Measurements from ENCODE around the gene SATB2.

The SATB2 gene

GRCh38 chr2:199257261-199258224 lies 200.2 kb downstream of the SATB2 start:
- DNase-seq (ENCODE audit: low read depth) = no peak

DNA sequence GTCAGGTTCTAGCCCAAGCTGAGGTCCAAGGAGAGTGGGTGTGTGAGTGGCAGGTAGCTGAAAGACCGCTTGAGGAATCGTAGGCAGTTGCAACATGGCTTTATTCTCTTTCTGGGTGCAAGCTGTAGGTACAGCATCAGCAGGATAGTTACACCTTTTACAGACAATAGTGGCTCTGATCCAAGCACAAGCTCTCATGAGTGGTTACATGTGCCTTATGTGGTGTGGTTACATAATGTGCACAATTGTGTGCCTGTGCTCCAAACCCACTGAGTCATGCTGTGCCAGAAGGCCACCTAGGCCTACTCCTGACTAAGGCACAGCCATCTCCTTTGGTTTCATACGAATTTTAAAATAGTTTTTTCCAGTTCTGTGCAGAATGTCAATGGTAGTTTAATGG lies 227.6 kb downstream of the SATB2 start:
- no peak for DNase-seq (ENCODE audit: low read depth)

DNA sequence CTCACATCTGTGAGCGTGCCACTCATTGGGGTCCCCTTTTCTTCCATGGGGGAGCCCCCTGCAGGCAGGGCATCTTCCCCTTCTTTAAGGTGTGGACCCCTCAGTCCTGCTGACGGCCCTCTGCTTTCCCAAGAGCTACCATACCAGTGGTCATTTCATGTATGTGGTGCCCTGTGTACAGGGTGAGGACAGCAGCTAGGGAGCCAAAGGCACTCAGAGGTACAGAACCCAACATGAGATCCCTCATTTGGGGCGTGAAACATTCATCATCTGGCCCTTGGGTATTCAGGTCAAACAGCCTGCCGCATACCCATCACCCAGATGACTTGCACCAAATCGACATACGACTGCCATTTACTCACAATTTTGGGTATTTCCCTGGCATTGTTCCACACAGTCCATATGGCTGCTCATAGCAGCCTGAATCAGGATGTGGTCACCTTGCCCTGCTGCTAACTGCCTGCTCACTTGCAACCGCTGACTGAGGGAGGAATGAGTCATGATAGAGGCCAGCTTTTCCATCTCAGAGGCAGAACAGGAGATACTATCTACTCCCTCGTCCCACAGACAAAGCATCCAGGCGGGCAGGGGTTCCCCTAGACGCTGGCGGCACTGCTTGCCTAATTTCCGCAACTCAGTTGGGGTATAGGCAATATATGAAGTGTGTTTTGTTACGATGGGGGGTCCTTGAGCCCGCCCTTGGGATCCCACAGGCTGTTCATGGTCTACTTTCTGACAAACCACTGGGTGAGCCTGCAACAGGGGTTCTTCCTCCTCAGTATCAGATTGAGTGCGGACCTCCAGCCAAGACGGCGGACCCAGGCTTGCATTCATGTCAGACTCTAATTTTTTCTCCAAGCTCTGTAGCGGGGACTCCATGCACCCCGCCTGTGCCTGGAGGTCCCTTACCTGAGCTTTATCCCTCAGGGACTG lies 228.6 kb downstream of the SATB2 start:
- DNase-seq (ENCODE audit: low read depth) = no peak

DNA sequence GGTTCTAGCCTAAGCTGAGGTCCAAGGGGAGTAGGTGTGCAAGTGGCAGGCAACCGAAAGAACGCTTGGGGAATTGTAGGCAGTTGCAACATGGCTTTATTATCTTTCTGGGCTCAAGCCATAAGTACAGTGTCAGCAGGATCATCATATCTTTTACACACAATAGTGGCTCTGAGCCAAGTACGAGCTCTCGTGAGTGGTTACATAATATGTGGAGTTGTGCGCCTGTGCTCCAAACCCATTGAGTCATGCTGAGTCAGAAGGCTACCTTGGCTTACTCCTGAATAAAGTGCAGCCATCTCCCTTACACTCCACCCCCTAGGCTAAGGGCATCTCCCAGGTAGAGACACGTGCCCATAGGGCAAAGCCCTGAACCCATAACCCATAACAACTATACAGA lies 233.9 kb downstream of the SATB2 start:
- DNase-seq (ENCODE audit: low read depth) = no peak

- no peak for DNase-seq (ENCODE audit: low read depth)
Measured at GRCh38 chr2:199220920-199221319, 236.8 kb downstream of the SATB2 start.

DNA sequence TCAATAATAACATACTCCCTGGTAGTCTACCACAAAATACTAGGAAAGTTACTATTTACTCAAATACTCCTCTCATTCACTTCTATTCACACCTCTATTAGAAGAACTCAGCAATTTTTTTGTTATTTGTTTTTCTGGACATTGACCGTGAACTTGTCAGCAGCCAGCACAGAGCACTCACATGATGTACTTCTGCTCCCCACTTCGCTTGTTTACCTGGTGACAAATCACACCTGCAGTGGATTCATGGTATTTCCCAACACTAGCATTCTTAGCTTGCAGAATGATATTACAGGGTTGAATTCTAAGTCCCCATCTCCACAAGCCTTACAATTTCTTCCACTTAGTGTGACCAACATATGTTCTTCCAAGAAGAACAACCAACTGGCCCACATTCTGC lies 238.2 kb downstream of the SATB2 start:
- no peak for DNase-seq (ENCODE audit: low read depth)
